Trophoblast cell (in vitro differentiated cells and primary cell): ENCODE measurements around the gene LRIG1.

Experiments
- DNase-seq, 2 donors: peaks; one replicate each; pipeline ENCODE4 v3.0.0-alpha.2; 2016
- H2AFZ ChIP-seq: 2 replicates; pipeline ENCODE4 v1.6.1; 2013; ENCODE audit warnings: low read length, moderate library complexity, mild to moderate bottlenecking; ENCODE audit not compliant: insufficient read depth, poor library complexity
- H2AK5ac ChIP-seq: 2 replicates; pipeline ENCODE4 v1.6.1; 2013; ENCODE audit warnings: mild to moderate bottlenecking, low read length
- H2BK120ac ChIP-seq: 2 replicates; pipeline ENCODE4 v1.6.1; 2013; ENCODE audit warnings: low read length, mild to moderate bottlenecking, moderate library complexity; ENCODE audit not compliant: insufficient read depth, poor library complexity
- H2BK12ac ChIP-seq: 2 replicates; pipeline ENCODE4 v1.6.1; 2013; ENCODE audit warnings: mild to moderate bottlenecking, low read length, moderate library complexity
- H2BK5ac ChIP-seq: 2 replicates; pipeline ENCODE4 v1.6.1; 2013; ENCODE audit warnings: low read length, low read depth, moderate library complexity, mild to moderate bottlenecking; ENCODE audit not compliant: poor library complexity
- H3K14ac ChIP-seq: 2 replicates; pipeline ENCODE4 v1.6.1; 2013; ENCODE audit warnings: mild to moderate bottlenecking, low read length
- H3K18ac ChIP-seq: 2 replicates; pipeline ENCODE4 v1.6.1; 2013; ENCODE audit warnings: mild to moderate bottlenecking, low read length
- H3K23ac ChIP-seq: 2 replicates; pipeline ENCODE4 v1.6.1; 2013; ENCODE audit warnings: low read length
- H3K27ac ChIP-seq: 2 replicates; pipeline ENCODE4 v1.5.1; 2013; ENCODE audit warnings: low read depth, mild to moderate bottlenecking, inconsistent platforms, low read length, moderate library complexity
- H3K27me3 ChIP-seq: 2 replicates; pipeline ENCODE4 v1.6.1; 2013; ENCODE audit warnings: inconsistent platforms, mild to moderate bottlenecking, low read length, moderate library complexity; ENCODE audit not compliant: insufficient read depth
- H3K36me3 ChIP-seq, 2 experiments: 1 replicate in 1 of 2; 2 replicates in 1 of 2; pipeline ENCODE4 v1.6.1; 2013; ENCODE audit warnings: low read length in 2 of 2, mild to moderate bottlenecking in 2 of 2, moderate library complexity in 1 of 2; ENCODE audit not compliant: insufficient read depth in 2 of 2, control insufficient read depth in 1 of 2
- H3K4ac ChIP-seq: 2 replicates; pipeline ENCODE4 v1.6.1; 2013; ENCODE audit warnings: low read depth, mild to moderate bottlenecking, low read length, moderate library complexity
- H3K4me1 ChIP-seq, 2 experiments: 1 replicate in 1 of 2; 2 replicates in 1 of 2; pipeline ENCODE4 v1.6.1; 2013; ENCODE audit warnings: low read length in 2 of 2, mild to moderate bottlenecking in 2 of 2, moderate library complexity in 1 of 2; ENCODE audit not compliant: insufficient read depth in 2 of 2, control insufficient read depth in 1 of 2
- H3K4me2 ChIP-seq: 2 replicates; pipeline ENCODE4 v1.6.1; 2013; ENCODE audit warnings: inconsistent platforms, mild to moderate bottlenecking, low read length, moderate library complexity
- H3K4me3 ChIP-seq: 2 replicates; pipeline ENCODE4 v1.5.1; 2013; ENCODE audit warnings: mild to moderate bottlenecking, low read depth, low read length, inconsistent platforms
- H3K79me1 ChIP-seq: one replicate; pipeline ENCODE4 v1.6.1; 2013; ENCODE audit warnings: low read length
- H3K79me2 ChIP-seq: 2 replicates; pipeline ENCODE4 v1.6.1; 2013; ENCODE audit warnings: low read length, mild to moderate bottlenecking; ENCODE audit not compliant: control insufficient read depth, insufficient read depth, poor library complexity
- H3K9ac ChIP-seq: 2 replicates; pipeline ENCODE4 v1.6.1; 2013; ENCODE audit warnings: mild to moderate bottlenecking, low read length
- H3K9me3 ChIP-seq: 2 replicates; pipeline ENCODE4 v1.6.1; 2013; ENCODE audit warnings: low read depth, mild to moderate bottlenecking, control low read depth, inconsistent platforms, low read length; ENCODE audit not compliant: insufficient read depth
- H4K12ac ChIP-seq: 2 replicates; pipeline ENCODE4 v1.6.1; 2013; ENCODE audit warnings: low read depth, mild to moderate bottlenecking, low read length, moderate library complexity
- H4K8ac ChIP-seq: 2 replicates; pipeline ENCODE4 v1.6.1; 2013; ENCODE audit warnings: low read depth, mild to moderate bottlenecking, low read length, moderate library complexity
- H4K91ac ChIP-seq: one replicate; pipeline ENCODE4 v1.6.1; 2013; ENCODE audit warnings: low read depth, mild to moderate bottlenecking, low read length, moderate library complexity
- WGBS: extraction: QIAGEN DNeasy Blood & Tissue Kit; methylation state at CpG from one replicate; pipeline ENCODE4 v1.1.7; 2013; ENCODE audit warnings: missing lambda C conversion rate; ENCODE audit not compliant: insufficient read length, insufficient coverage; ENCODE audit errors: extremely low coverage; 5-methylcytosine and 5-hydroxymethylcytosine counted together

Gene LRIG1

DNA sequence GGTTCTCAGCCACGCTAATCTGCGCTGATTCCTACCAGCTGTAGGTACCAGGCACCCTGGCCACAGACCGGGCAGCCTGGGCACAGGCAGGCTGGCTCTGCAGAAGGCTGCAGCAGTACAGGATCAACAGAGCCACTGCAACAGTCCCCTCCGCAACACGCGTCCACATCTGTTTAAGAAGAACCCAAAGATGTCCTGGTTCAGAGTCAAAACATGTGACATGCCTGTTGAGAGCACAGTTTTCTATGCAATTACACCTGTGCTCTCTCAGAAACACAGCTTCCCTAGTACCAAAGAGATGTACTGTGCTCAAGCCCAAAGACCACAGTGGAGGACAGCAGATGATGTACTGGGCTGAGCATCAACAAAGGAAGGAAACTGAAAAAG is 18.8 kb downstream of the LRIG1 start:
- Histone ChIP-seq H3K4me3 (no peak overlapping the region), H3K9me3 (peaks cover 2% of the 10 kb centered on the region), H3K79me1 (no peaks in the 10 kb centered on the region), H3K4ac (no peak overlapping the region), H3K79me2 (no peaks in the 10 kb centered on the region), H3K4me2 (no peak overlapping the region), H2AK5ac (no peak overlapping the region), H3K36me3 (no peaks in the 10 kb centered on the region), H2BK12ac (no peak overlapping the region), H3K27me3 (no peaks in the 10 kb centered on the region), H2BK120ac (no peak overlapping the region), H3K27ac (no peak overlapping the region), H2BK5ac (no peak overlapping the region), H4K12ac (no peak overlapping the region), H2AFZ (no peak overlapping the region), H4K8ac (no peak overlapping the region), H3K14ac (no peak overlapping the region), H3K4me1 (no peaks in the 10 kb centered on the region), H3K18ac (no peak overlapping the region), H3K9ac (no peak overlapping the region), H3K23ac (no peak overlapping the region), H4K91ac (no peak overlapping the region)
- no CpG with 5 or more reads among the region's 6 CpGs for WGBS
- no peak for DNase-seq

GRCh38 chr3:66481071-66482017 is 19.5 kb downstream of the LRIG1 start:
- no peak overlapping the region for H2AK5ac ChIP-seq
- no peak overlapping the region for H2BK5ac ChIP-seq
- no peak overlapping the region for H3K14ac ChIP-seq
- no peak overlapping the region for H4K12ac ChIP-seq
- H3K4ac ChIP-seq = no peak overlapping the region
- H3K23ac ChIP-seq = no peak overlapping the region
- H3K4me2 ChIP-seq = no peak overlapping the region
- no peak for DNase-seq
- no peak overlapping the region for H3K4me3 ChIP-seq
- H3K18ac ChIP-seq = no peak overlapping the region
- no peak overlapping the region for H2AFZ ChIP-seq
- H3K79me2 ChIP-seq = no peaks in the 10 kb centered on the region
- H3K4me1 ChIP-seq = no peaks in the 10 kb centered on the region
- H4K91ac ChIP-seq = no peak overlapping the region
- H3K9me3 ChIP-seq = peaks cover 2% of the 10 kb centered on the region
- no peaks in the 10 kb centered on the region for H3K79me1 ChIP-seq
- H3K9ac ChIP-seq = no peak overlapping the region
- H3K27me3 ChIP-seq = no peaks in the 10 kb centered on the region
- WGBS = no CpG with 5 or more reads among the region's 13 CpGs
- H2BK12ac ChIP-seq = no peak overlapping the region
- no peak overlapping the region for H4K8ac ChIP-seq
- H3K36me3 ChIP-seq = no peaks in the 10 kb centered on the region
- H2BK120ac ChIP-seq = no peak overlapping the region
- H3K27ac ChIP-seq = no peak overlapping the region

- H3K4me3 ChIP-seq = no peak overlapping the region
- no peak overlapping the region for H2BK12ac ChIP-seq
- H4K12ac ChIP-seq = no peak overlapping the region
- H2BK5ac ChIP-seq = no peak overlapping the region
- no peaks in the 10 kb centered on the region for H3K27me3 ChIP-seq
- no CpG with 5 or more reads among the region's 2 CpGs for WGBS
- H3K4me2 ChIP-seq = no peak overlapping the region
- H3K4me1 ChIP-seq = no peaks in the 10 kb centered on the region
- no peaks in the 10 kb centered on the region for H3K79me2 ChIP-seq
- no peak overlapping the region for H4K8ac ChIP-seq
- H3K79me1 ChIP-seq = no peaks in the 10 kb centered on the region
- no peak overlapping the region for H4K91ac ChIP-seq
- H2BK120ac ChIP-seq = no peak overlapping the region
- H3K14ac ChIP-seq = no peak overlapping the region
- no peak overlapping the region for H3K4ac ChIP-seq
- peaks cover 2% of the 10 kb centered on the region for H3K9me3 ChIP-seq
- no peak overlapping the region for H3K18ac ChIP-seq
- H3K9ac ChIP-seq = no peak overlapping the region
- no peak overlapping the region for H2AK5ac ChIP-seq
- DNase-seq = no peak
- H3K23ac ChIP-seq = no peak overlapping the region
- H3K36me3 ChIP-seq = no peaks in the 10 kb centered on the region
- no peak overlapping the region for H3K27ac ChIP-seq
- no peak overlapping the region for H2AFZ ChIP-seq
These were observed 20.2 kb downstream of the LRIG1 start for GRCh38 chr3:66480666-66481065.

GRCh38 chr3:66479532-66479947 is 21.3 kb downstream of the LRIG1 start:
- H3K4me3 ChIP-seq = no peak overlapping the region
- no peaks in the 10 kb centered on the region for H3K36me3 ChIP-seq
- no peak overlapping the region for H4K91ac ChIP-seq
- H2BK12ac ChIP-seq = no peak overlapping the region
- WGBS = no CpG with 5 or more reads among the region's 2 CpGs
- H3K79me1 ChIP-seq = no peaks in the 10 kb centered on the region
- no peak overlapping the region for H2BK5ac ChIP-seq
- no peak overlapping the region for H3K23ac ChIP-seq
- no peaks in the 10 kb centered on the region for H3K4me1 ChIP-seq
- no peak overlapping the region for H4K8ac ChIP-seq
- peaks cover 2% of the 10 kb centered on the region for H3K9me3 ChIP-seq
- no peak overlapping the region for H3K18ac ChIP-seq
- H2AFZ ChIP-seq = no peak overlapping the region
- H3K79me2 ChIP-seq = no peaks in the 10 kb centered on the region
- H2AK5ac ChIP-seq = no peak overlapping the region
- H3K4me2 ChIP-seq = no peak overlapping the region
- no peaks in the 10 kb centered on the region for H3K27me3 ChIP-seq
- no peak overlapping the region for H3K4ac ChIP-seq
- H3K27ac ChIP-seq = no peak overlapping the region
- no peak for DNase-seq
- no peak overlapping the region for H3K9ac ChIP-seq
- H4K12ac ChIP-seq = no peak overlapping the region
- H3K14ac ChIP-seq = no peak overlapping the region
- H2BK120ac ChIP-seq = no peak overlapping the region
